Measurements from ENCODE around the gene PTGFRN.

PTGFRN gene

DNA sequence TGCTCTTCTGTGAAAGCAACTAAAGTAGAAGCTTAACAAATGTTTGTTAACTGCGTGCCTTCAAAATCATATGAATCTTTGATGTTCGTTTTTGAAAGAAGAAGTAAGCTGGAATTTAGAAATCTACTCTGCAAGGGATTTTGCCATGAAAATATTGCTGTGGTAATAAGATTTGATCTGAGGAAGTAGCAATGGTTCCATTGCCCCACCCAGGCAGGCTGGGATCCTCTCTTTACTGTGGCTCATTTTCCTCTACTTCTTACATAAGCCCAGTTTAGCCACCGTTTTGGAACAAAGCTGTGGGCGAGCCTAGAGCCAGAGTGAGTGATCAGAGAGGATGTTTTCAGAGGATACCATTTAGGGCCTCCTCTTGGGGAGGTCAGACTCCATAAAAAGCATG is 20.3 kb upstream of the PTGFRN start:
- DNase-seq (ENCODE audit: low read depth), result no peak

DNA sequence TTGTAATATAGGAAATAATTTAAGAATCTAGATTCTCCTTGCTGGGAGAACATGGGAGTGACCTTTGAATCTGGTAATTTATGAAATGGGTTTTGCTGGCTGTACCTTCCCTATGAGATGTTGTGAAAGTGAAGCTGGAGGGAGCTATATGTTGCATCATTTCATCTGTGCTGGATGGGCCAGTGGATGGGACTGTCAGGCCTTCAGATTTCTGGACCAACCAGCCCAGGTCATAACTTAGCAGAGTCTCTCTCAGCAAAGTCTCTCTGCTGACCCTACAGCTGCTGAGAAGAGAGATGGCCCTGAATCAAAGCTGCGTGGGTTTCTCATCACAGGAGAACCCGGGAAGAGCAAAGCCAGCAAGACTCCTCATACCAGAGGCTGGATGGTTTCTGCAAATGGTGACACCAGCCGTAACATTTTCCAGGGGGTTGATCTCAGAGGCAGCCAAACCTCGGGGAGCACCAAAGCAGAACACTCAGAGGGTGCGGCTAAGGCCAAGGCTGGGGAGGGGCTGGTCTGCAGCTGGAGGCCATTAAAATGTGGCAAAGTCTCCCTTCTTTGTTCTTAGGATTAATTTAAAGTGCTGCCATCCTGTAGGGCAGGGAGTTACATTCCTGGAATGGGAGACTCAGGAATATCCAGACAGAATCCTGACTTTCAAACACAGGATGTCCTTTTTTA is 18.2 kb upstream of the PTGFRN start:
- no peak for DNase-seq (ENCODE audit: low read depth)

DNA sequence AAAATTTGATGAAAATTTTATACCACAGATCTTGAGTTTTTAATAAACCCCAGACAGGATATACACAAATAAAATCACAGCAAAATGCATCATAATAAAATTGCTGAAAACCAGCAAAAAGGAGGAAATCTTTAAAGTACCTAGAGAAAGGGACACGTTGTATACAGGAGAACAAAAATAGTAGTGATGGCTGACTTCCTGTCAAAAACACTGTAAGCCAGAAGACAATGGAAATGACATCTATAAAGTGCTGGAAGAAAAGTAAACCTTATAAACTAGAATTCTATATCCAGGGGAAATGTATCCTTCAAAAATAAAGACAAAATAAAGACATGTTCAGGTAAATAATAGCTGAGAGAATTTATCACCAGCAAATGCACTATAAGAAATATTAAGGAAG is 14.6 kb upstream of the PTGFRN start:
- no peak for DNase-seq (ENCODE audit: low read depth)

DNA sequence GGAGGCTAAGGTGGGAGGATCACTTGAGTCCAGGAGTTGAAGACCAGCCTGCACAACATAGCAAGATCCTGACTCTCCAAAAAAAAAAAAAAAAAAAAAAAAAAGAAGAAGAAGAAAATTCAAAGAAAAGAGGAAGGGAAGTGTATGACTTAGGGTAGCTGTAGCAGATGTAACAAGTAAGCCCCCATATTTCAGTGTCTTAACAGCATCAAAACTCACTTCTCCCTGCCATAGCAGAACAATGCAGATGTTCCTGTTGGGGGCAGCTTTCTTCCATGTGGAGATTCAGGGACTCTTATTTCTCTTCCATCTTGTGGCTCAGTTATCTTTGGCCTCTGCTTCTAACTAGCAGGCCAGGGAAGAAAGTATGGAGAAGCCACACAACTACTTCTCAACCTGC is 10.2 kb upstream of the PTGFRN start:
- DNase-seq (ENCODE audit: low read depth), result no peak

DNA sequence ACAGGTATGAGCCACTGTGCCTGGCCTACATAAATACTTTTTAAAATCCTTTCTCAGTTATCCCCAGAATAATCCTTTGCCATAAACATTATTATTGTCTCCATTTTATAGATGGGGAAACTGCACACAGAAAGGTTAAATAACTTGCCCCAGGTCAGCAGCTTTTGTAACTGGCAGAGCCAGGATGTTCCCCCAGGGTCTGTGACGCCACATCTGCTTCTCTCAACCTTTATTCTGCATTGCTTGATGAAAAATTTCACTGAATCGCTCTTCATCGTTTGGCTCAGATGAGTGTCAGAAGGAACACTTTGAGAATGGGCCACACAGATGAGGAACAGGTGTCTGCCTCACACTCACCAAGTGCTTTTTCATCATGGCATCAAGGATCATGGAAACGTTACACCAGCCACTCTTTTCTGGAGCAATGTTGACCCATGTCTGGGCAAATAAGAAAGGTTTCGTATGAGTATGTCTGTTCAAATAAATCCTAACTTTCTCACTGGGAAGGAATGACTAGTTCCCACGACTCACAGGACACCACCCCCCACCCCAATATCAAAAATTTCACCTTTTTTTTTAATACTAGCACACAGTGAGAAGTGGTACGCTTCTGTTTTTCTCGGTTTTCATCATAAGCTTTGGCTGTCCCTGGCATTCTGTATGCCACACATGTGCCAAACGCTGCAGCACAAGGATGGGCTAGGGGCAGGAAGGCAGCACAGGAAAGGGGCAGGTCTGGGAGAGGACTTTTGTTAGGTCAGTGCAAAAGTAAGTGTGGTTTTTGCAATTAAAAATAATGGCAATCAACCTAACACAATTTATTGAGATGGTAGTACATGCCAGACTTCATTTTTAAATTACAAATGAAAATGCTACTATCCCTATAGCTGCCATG is 9.0 kb upstream of the PTGFRN start:
- DNase-seq (ENCODE audit: low read depth), result no peak

DNA sequence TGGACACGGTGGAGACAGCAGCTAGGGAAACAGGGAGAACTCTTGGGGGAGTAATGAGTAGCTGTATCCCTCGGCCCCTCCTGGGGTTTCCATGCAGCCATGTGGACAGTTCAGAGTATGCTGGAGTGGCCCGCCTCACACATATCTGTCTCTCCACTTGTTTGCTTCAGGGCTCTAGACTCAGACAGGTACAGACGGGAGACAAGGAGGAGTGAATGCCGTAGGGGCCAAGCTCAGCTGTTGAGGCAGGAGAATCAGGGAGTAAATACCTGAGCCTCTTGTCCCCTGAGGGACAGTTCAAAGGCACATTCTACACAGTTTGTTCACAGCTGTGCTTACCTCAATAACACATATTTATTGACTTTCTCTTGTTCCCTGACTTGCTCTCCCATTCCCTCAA is 7.7 kb upstream of the PTGFRN start:
- DNase-seq (ENCODE audit: low read depth), result no peak

DNA sequence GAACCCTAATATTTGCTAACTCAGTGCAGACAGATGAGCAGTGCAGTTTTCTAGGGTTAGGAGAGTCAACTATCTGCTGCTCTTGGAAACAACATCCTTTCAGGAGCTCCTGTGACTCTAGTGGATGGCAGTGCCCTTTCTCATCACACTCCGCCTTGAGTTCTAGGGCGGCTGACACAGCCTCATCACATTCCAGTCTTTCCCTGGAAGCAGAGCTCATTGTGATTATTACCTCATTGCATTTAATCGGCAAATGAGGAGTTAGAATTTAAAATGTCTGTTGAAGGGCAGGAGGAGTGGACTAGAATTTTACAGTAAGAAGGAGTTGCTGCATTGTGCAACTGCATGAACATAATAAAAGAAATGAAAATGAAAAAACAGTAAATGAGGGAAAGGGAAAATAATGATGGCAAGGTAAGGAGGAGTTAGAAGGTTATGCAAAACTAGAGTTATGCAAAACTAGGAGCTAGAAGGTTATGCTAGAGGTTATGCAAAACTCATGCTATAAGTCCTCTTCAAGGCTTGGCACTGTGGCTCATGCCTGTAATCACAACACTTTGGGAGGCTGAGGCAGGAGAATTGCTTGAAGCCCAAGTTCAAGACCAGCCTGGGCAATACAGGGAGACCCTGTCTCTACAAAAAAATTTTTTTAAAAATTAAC is 6.9 kb upstream of the PTGFRN start:
- no peak for DNase-seq (ENCODE audit: low read depth)

DNA sequence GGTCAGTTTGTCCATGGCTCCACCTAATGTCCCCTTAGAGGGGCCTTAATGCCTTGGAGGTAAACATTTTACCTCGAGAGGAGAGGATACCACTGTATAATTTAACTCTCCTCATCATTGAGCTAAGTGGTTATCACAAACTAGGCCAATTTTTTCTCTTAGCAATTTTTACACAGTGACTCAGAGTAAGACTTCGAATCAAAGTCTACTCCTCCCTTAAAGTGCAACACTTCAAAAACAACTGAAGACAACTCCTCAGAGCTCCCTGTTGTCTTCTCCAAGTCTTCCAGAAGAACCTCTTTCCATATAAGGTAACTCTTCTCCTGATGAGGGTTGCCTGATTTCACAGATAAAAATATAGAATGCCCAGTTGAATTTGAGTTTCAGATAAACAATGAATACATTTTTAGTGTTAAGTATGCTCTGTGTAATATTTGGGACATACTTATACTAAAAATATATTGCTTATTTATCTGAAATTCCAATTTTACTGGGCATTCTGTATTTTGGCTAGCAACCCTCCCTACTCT is 4.9 kb upstream of the PTGFRN start:
- DNase-seq (ENCODE audit: low read depth), result no peak

DNA sequence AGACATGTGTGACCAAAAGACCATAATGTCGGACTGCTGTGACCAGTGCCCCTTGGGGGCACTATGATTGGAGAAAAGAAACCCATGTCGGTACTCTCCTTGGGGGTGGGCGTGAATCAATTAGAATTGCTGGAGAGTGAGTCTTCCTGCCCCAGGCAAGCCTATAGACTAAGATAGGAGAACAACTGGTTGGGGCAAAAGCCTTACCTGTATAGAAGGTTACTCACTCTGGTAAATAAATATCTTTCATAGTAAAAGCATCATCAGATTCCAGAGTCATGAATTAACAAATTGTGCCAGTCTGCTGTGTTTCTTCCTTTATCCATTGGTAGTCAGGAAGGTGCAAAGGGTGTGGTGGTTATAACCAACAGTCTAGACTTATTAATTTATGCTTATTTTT is 2.9 kb upstream of the PTGFRN start:
- no peak for DNase-seq (ENCODE audit: low read depth)

DNA sequence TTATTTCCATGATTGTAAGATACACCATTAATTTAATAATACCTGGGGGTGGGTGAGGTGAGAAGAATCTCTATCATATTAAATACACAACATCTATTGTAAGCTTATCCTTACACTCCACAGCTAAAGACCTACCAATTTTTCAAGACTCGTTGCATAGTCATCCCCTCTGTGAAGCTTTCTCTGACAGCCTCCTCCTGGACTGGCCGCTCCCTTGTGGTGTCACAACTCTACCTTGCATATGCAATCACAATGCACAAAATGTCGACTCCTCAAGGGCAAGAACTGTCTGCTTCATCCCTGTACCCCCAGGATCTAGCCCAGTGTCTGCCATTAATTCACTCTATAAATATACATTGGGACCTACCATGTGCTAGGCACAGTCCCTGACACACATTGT is 2.4 kb upstream of the PTGFRN start:
- DNase-seq (ENCODE audit: low read depth), result no peak

DNA sequence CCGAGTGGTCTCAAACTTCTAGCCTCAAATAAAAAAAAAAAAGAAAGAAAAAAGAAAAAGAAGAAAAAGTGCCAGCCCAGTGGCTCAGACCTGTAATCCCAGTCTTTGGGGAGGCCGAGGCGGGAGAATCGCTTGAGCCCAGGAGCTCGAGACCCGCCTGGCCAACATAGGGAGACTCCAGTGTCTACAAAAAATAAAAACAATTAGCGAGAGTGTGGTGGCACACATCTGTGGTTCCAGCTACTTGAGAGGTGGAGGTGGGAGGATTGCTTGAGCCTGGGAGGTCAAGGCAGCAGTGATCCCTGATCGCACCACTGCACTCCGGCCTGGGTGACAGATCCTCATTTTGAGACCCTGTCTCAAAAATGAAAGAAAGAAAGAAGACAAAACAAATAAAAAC is 1.4 kb upstream of the PTGFRN start:
- DNase-seq (ENCODE audit: low read depth), result no peak

DNA sequence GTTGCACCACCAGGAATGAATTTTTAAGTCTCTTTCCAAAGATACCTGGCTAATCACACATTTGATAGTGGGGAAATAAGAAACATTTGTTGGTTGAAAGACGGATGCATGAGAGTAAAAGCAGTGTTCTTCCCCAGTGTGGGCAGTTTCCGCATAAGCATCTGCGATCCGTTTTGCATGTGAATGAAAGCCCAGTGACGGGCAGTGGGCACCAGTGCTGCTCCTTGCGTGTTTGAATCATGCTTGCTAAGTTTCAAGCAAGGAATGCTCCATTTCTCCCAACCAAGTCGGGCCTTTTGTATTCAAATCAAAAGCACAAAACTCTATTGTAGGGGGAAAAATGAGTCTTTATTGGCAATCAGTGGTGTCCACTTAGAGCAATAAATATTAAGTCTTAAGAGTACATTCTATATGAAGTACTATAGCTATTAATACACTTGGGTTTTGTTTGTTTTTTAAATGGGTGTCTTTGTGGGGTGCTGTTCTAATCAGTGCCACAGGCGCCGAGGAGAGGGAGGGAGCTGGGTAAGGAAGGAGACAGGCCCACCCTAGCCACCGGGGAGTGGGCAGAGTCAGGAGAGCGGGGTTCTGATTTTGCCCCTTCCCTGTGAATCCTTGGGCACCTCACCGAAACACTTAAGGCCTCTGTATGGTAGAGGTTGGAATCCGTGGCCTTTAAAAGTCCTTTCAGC is 750 bp upstream of the PTGFRN start:
- DNase-seq (ENCODE audit: low read depth), result no peak

DNA sequence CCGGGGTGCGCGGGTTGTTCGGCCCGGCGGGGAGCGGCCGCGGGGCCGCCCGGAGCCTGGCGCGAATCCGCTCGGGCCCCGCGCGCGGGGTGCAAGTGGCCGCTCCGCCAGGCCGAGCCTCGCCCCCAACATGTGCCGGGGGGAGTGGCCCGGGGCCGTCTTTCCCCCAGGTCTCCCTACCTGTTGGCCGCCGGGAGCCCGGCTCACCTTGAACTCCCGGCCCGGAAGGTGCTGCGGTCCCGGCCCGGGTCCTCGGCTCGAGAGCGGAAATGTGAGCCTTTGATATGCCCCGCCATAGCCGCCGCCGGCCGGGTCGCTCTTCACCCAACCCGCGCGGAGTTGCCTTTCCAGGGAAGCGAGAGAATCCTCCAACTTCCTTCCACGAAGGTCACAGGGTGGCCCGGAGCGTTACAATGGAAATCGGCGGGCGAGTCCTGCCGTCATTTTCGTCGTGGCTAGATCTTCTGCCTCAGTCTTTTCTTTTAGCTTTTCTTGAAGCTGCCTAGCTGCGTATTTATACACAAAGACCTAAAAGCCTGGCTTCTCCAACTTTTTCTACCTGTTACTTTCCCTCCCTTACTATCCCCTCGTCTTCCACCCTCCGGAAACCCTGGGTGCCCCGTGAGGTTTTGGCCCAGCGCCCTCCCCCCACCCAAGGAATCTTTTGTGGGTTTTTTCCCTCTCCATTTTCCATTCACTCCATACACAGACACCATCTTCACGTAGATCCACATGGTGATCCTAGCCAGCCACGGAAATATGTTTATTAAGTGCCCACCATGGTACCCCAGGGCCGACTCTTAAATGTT is 867 bp downstream of the PTGFRN start:
- peak; percentile 25 for DNase-seq (ENCODE audit: low read depth)

DNA sequence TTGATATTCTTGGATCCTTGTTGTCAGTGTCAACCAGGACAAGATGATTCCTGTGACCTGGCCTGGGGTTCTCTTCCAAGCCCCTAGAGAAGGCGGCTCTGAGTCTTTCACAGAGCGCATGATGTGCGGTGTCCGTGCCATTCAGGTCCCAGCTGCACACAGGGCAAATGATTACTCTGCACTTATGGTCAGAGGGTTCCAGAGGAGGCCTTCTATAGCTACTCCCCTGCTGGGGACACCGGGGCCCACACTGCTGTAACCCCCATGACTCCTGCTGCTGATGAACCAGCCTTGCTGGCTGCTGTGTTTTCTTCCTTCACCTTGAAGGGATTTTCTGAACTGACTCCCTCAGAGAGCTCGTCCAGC is 1.5 kb downstream of the PTGFRN start:
- no peak for DNase-seq (ENCODE audit: low read depth)

DNA sequence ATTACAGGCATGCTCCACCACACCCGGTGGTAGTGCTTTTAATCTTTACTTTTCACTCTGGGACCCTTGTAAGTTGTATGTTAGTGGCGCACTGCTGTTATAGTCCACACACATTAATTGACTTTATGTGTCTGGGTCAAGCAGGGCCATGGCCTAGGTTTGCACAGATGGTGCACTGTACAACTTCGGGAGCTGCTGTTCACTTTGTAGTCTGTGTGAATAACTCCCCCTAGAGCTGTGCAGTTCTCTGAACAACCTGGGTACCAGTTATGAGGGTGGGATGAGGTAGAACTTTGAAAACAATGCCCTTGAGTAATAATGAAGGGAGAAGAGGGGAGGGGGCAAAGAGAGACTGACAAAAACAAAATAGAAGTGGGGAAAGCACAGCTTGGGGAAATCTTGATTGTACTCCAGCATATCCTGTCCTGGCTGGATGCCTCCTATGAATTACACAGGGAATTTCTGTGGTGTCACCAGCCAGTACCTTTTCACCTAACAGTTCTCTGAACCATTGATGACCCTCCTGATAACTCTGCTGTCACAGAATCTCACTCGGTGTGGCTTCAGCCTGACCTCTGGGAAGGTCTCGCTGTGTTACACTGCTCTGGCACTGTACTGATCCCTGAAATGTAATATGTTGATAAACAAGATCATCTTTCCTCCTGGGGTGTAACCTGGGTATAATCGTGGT is 2.2 kb downstream of the PTGFRN start:
- DNase-seq (ENCODE audit: low read depth), result no peak

DNA sequence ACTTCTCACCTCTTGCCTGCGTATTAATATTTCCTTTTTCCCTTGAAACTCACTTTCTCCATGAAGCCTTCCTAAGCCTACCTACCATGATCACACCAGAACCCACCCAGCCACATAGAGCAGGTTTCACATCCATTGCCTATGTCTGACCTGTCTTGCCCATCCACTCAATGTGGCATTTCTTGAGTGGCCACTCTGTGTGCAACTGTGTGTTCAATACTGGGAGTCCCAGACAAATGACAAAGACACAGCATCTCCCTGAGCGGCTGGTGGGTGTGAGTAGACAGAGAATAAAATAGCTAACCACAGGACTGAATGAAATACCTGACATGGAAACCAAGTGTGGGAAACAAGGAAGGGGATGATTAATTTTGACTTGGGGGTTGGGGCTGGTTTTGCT is 3.1 kb downstream of the PTGFRN start:
- DNase-seq (ENCODE audit: low read depth), result no peak

DNA sequence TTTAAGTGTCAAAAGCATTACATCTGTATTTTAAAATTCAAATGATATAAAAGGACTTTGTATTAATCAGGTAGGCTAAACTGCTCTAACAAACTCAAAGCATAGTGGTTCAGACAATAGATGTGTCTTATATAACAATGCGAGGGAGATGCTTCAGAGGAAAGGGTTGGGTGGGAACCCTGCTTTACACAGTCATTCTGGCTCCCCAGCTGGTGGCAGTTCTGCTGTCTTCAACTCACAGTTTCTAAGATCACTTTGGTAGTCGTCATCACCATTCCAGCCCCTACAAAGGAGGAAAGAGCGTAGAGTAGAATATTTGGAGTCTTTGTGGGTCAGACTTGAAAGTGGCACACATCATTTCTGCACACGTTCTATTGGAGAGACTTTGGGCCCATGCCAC is 4.2 kb downstream of the PTGFRN start:
- DNase-seq (ENCODE audit: low read depth), result no peak

DNA sequence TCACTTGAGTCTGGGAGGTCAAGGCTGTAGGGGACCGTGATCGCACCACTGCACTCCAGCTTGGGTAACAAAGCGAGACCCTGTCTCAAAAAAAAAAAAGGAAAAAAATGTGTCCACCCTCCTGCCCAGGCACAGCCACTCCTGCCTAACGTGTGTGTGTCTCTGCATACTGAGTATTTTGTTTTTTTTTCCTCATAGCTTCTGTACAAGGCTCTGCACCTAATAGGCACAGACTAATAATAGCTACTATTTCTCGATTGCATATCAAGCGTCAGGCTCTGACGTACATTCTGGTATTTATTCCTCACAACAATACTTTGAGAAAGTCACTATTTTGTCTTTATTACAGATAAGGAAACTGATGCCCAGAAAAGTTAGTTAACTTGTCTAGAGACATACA is 5.0 kb downstream of the PTGFRN start:
- DNase-seq (ENCODE audit: low read depth), result no peak

DNA sequence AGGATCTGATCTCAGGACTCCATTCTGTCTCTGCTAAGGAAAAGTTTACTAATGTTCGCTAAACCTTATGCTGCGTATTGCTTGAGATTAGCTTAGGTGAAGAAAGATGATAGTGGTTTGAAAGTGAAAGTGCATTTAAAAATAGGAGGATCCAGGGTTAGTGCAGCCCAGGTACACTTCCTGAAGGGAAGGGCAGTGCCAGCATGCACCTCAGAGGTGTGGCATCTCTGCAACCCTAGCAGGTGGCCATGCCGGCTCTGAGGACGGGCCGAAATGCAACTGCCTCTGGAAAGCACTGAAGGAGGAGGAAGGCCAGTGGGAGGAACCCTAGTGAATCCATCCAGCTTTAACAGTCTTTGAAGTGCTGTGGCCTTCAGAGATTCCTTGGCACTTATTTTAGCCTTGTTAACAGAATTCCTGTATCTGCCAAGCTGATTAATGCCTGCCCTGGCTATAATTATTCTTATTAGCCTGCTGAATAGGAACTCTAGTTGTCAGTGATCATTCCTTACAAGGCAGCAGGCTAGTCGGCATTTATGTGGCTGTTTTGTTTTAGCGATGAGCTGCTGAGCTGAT is 5.5 kb downstream of the PTGFRN start:
- no peak for DNase-seq (ENCODE audit: low read depth)

DNA sequence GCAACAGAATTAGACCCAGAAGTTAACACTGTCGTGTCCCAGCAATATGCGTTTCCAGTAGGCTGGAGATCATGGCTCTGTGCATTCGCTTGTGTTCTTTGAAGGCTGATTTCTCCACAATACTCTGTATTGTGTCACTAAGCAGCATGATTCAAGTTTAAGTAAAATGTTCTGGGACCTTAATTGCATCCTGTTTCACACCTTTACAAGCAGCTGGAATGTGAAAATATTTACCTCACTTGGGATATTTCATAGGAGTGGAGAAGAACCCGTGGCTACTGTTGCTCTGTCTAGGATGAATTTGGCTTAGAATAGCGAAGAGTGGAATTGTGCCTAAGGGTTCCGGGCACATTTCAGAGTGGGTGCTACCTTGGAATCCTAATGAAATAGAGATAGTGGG is 6.3 kb downstream of the PTGFRN start:
- DNase-seq (ENCODE audit: low read depth), result no peak
